ENCODE data around the gene RASAL1.

RASAL1 gene

DNA sequence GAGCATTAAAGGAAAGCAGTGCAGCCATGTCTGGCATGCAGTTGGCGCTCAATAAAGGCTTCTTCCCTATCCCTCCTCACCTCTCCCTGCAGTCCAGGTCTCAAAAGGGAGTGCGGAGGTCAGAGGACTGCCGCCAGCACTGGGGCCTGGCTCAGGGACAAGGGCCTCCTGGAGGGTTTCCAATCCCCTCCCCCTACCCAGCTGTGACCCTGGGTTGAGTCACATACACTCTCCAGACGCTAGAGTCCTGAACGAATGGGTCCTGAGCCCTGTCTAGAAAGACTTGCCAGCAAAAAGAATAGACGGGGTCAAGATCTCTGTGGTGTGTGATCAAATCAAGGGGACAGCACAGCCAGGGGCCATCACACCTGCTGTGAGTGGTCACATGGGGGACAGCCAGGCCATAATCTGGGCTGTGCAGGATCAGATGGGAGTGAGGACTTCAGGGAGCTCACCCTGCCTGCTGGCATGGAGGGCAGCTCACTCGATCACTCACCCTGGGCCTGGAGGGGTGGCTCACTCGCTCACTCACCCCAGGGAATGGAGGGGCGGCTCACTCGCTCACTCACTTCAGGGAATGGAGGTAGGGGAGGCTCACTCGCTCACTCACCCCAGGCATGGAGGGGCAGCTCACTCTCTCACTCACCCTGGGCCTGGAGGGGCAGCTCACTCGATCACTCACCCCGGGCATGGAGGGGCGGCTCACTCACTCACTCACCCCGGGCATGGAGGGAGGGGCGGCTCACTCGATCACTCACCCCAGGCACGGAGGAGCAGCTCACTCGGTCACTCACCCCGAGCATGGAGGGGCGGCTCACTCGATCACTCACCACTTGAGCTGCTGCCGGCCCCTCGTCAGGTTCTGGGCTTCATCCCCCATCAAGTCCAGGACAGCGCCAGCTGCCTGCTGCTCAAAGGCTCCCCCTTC is 26.8 kb upstream of the RASAL1 start:
- DNase-seq, result no peak

GRCh38 chr12:113161415-113162016 is 26.0 kb upstream of the RASAL1 start:
- no peak for DNase-seq

GRCh38 chr12:113159937-113160336 is 24.4 kb upstream of the RASAL1 start:
- DNase-seq, result no peak

- DNase-seq, result no peak
These were observed 23.1 kb upstream of the RASAL1 start for GRCh38 chr12:113158439-113159203.

DNA sequence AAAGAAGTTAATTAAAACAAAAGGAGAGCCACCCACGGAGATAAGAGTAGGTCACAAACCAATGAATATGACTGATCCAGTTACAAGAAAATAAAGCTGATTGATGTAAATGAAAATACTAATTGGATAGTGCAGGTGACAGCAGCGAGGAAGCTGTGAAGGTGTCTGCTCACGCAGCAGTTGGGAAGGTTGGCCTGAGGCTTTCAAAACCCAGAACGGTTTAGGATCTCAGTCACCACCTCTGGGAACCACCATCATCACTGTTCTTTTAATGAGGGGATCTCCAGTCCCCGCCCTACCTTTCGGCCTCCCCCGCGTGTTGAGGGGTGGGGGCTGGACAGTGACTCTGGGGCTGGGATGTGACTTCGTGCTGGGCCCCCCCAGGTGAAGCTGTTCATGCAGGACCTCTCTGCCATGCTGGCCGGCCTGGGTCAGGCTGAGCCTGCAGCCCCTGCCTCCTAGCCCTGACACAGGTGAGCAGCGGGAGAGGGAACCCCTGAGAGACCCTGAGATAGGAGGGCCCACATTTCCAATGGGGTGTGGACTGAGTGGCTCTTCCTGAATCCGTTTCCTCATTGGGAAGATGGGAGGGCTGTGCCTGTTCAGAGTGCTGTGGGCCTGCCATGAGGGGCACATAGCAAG is 21.8 kb upstream of the RASAL1 start:
- no peak for DNase-seq

GRCh38 chr12:113155646-113156045 is 20.1 kb upstream of the RASAL1 start:
- no peak for DNase-seq

GRCh38 chr12:113155060-113155459 is 19.5 kb upstream of the RASAL1 start:
- DNase-seq, result no peak

DNA sequence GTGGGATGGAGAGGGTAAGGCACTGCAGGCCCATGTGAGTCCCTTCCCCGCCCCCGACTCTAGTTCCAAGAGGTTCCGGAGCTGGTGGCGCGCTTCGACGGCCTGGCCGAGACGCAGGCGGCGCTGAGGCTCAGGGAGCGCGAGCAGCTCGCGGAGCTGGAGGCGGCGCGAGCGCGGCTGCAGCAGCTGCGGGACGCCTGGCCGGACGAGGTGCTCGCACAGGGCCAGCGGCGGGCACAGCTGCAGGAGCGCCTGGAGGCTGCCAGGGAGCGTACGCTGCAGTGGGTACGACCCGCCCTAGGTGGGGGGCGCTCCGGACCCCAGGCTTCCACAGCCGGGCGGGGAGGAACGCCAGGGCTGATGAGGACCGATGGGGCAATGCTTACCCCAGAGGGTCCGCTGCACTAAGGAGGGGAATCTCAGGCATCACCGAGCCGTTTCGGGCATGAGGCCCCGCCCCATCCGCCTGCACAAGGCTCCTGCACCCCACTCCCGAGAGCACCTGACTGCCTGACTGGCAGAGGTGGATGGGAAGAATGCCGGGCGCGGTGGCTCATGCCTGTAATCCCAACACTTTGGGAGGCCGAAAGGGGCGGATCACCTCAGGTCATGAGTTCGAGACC is 18.9 kb upstream of the RASAL1 start:
- no peak for DNase-seq

DNA sequence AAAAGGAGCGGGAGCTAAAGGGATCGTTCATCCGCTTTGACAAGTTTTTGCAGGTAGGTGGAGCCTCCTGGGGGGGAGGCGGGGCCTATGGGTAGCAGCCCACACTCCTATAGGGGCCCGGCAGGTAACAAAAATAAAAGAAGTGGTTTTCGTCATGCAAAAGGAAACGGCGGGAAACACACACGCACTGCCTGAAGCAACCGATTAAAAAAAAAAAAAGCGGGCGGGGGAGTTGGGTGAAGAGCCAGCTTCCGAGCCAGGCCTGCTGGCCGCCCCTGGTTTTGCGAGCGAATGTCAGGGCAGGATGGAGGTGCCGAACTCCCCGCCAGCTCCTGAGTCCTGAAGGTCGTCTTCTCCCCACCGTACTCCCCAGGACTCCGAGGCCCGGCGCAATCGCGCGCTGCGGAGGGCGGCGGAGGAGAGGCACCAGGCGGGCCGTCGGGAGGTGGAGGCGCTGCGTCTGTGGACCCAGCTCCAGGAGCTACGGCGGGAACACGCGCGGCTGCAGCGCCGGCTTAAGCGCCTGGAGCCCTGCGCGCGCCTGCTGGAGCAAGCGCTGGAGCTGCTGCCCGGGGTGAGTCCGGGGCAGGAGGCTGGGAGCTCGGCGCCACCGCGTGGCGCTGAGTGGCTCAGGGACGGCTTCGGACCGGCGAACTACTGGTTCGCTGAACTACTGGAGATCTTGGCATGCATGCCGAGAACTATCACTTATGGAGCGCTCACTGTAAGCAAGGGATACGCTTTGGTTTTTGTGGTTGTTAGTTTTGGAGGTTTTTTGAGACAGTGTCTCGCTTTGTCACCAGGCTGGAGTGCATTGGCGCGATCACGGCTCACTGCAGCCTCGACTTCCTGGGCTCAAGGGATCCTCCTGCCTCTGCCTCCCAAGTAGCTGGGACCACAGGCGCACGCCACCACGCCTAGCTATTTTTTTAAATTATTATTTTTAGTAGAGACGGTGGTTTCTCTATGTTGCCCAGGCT is 17.6 kb upstream of the RASAL1 start:
- DNase-seq, result peak; percentile 48

DNA sequence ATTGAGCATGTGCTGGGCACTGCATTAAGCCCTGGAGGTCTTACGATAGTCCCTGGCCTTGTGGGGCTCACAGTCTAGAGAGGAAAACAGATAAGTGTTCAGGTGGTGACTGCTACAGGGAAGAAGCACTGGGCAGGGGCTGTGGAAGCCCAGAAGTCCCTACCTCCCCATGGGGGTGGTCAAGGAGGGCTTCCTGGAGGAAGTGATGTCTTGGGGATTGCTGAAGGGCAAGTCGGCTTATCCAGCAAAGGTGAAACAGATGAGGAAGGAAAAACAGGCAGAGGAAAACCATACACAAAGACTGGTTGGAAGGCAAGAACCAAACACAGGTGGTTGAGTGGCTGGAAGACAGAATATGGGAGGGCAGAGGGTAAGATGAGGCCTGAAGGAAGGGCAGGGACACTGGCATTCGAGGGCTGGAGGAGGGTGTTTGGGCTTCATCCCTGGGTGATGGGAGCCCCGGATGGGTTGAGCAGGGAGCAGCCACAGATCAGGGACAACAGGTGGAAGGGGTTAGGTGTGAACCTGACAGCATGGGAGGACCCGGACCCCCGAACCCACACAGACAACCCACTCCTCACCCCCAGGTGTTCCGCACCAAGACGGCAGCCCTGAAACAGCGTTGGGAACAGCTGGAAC is 16.8 kb upstream of the RASAL1 start:
- DNase-seq, result no peak

DNA sequence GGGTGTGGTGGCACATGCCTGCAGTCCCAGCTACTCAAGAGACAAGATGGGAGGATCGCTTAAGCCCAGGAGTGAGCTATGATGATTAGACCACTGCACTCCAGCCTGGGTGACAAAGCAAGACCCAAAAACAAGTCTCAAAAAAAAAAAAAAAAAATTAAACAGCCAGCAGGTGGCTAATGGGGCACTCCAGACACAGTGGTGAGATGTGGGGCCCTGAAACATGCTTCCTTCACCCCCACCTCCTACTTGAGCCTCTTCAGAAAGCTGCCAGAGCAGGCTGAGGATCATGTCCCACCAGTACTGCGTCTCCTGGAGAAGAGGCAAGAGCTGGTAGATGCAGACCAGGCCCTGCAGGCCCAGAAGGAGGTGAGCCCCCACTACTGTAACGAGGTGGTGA is 16.1 kb upstream of the RASAL1 start:
- DNase-seq, result no peak

- DNase-seq, result peak; percentile 57
These were observed 14.0 kb upstream of the RASAL1 start, which contains the start of gene CFAP73 for GRCh38 chr12:113149361-113150150. Gene CFAP73, plus strand, starts transcription at chr12:113149724. Its CDS starts 134 bp downstream, at chr12:113149858.

GRCh38 chr12:113146999-113147398 is 11.4 kb upstream of the RASAL1 start:
- DNase-seq, result no peak

DNA sequence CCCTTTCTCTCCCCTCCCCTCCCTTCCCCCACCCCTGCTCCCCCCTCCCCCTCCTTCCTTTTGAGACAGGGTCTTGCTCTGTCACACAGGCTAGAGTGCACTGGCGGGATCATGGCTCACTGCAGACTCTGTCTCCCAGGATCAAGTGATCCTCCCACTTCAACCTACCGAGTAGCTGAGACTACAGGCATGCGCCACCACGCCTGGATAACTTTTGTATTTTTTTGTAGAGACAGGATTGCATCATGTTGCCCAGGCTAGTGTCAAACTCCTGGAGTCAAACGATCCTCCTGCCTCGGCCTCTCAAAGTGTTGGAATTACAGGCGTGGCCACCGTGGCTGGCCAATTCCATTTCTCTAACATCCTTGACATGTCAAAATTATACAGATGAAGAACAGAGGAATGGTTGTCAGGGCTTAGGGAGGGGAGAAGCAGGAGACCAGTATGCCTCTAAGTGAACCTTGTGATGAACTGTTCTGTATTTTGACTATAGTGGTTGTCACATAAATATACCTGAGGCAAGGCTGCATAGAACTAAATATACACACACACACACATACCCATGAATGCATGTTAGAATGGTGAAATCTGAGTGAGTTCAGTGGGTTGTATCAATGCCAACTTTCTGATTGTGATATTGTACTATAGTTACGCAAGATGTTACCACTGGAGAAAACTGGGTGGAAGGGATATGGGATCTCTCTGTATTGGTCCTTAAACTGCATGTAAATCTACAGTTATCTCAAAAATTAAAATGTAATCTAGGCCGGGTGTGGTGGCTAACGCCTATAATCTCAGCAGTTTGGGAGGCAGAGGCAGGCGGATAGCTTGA is 10.4 kb upstream of the RASAL1 start:
- DNase-seq, result no peak

- DNase-seq, result no peak
These were observed 9.2 kb upstream of the RASAL1 start for GRCh38 chr12:113144806-113145205.

DNA sequence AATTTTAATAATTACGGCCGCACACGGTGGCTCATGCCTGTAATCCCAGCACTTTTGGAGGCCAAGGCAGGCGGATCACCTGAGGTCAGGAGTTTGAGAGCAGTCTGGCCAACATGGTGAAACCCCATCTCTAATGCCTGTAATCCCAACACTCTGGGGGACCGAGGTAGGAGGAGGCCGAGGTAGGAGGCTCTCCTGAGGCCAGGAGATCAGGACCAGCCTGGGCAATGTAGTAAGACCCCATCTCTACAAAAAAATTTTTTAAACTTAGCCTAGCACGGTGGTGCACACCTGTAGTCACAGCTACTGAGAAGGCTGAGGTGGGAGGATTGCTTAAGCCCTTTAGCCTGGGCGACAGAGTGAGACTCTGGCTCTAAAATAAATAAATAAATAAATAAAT is 8.4 kb upstream of the RASAL1 start:
- no peak for DNase-seq

- no peak for DNase-seq
These were observed 7.3 kb upstream of the RASAL1 start for GRCh38 chr12:113142886-113143332.

DNA sequence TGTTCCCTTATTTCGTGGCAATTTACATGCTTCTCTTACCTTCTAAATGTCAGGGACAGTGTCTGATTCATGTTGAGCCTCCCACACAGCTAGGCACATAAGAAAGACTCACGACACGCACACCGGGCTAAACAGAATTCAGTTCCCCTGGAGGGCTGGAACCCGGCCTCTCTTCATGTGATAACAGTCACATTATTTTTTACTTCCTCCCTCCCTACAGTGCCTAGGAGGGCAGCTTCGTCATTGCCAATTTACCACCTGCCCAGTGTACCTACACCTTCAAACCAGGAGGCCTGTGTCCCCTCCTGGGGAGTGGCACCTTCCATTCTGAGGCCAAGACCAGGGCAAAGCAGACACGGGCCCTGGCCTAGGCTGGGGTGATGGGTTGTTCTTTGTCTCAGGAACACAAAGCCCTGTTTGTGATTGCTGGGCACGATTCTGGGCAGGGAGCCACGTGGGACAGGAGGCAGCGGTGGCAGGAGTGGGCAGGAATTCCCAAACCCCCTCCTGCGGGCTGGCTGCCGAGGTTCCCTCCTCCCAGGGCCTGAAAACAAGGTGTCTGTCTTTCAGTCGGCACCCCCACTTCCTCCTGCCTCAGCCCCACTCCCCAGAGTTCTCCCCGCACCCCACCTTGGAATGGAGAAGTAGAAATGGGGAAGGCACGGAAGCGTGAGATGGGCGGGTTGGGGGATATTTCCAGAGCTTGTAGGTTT is 6.8 kb upstream of the RASAL1 start:
- no peak for DNase-seq

All from NCI-H446 treated with DMSO at 0.1 percent for 48 hours (cell line).